HepG2 (cell line): ENCODE measurements around the gene METTL23. TPM values are rescaled to one million over a fixed set of nuclear protein-coding genes. Genes with fewer than 3 reads are reported as not detected.

ENCODE experiments used
- ATF2 ChIP-seq: sonication (generic); formaldehyde crosslinking; IDR thresholded peaks from 2 replicates; pipeline ENCODE4 v1.4.0; 2020; ENCODE audit warnings: missing genetic modification reagents
- CAMTA2 ChIP-seq: sonication (generic); formaldehyde crosslinking; IDR thresholded peaks from 2 replicates; pipeline ENCODE4 v1.4.0; 2020; ENCODE audit warnings: mild to moderate bottlenecking, missing genetic modification reagents, borderline replicate concordance
- CREB1 ChIP-seq, 2 experiments: fragments of 450-650 bp in 1 of 2; IDR thresholded peaks; 2 replicates each; pipeline ENCODE4 v1.6.1; 2016 to 2017; ENCODE audit warnings: control low read depth in 1 of 2, mild to moderate bottlenecking in 1 of 2, missing compliant biosample characterization in 1 of 2, missing genetic modification characterization in 1 of 2
- DMAP1 ChIP-seq: IDR thresholded peaks from 2 replicates; pipeline ENCODE4 v1.6.1; 2016
- GPN1 ChIP-seq: sonication (generic); formaldehyde crosslinking; IDR thresholded peaks from 2 replicates; pipeline ENCODE4 v1.5.1; 2020; ENCODE audit warnings: missing genetic modification reagents, borderline replicate concordance
- HMG20B ChIP-seq: conservative IDR thresholded peaks from 2 replicates; pipeline ENCODE4 v1.6.1; 2016; ENCODE audit warnings: missing genetic modification reagents, missing compliant biosample characterization
- HOXA5 ChIP-seq: sonication (generic); formaldehyde crosslinking; IDR thresholded peaks from 2 replicates; pipeline ENCODE4 v1.4.0; 2020; ENCODE audit warnings: missing genetic modification reagents
- IKZF1 ChIP-seq: fragments of 450-650 bp; IDR thresholded peaks from 2 replicates; pipeline ENCODE4 v1.7.1; 2016
- MEIS2 ChIP-seq: sonication (generic); formaldehyde crosslinking; IDR thresholded peaks from 2 replicates; pipeline ENCODE4 v1.9.0; 2021; ENCODE audit warnings: mild to moderate bottlenecking, missing genetic modification reagents
- WIZ ChIP-seq: sonication (generic); formaldehyde crosslinking; IDR thresholded peaks from 2 replicates; pipeline ENCODE4 v1.5.1; 2020; ENCODE audit warnings: mild to moderate bottlenecking, missing genetic modification reagents
- ZNF234 ChIP-seq: sonication (generic); formaldehyde crosslinking; conservative IDR thresholded peaks from 2 replicates; pipeline ENCODE4 v1.5.1; 2020; ENCODE audit warnings: mild to moderate bottlenecking, missing genetic modification reagents
- ZNF318 ChIP-seq: sonication (generic); formaldehyde crosslinking; IDR thresholded peaks from 2 replicates; pipeline ENCODE4 v1.4.0; 2020; ENCODE audit warnings: mild to moderate bottlenecking, missing genetic modification reagents
- ZNF460 ChIP-seq: sonication (generic); formaldehyde crosslinking; IDR thresholded peaks from 2 replicates; pipeline ENCODE4 v1.5.1; 2020; ENCODE audit warnings: missing genetic modification reagents, mild to moderate bottlenecking, borderline replicate concordance
- ZNF580 ChIP-seq: IDR thresholded peaks from 2 replicates; pipeline ENCODE4 v1.6.1; 2016; ENCODE audit warnings: low read depth, borderline replicate concordance
- ZNF776 ChIP-seq: sonication (generic); formaldehyde crosslinking; IDR thresholded peaks from 2 replicates; pipeline ENCODE4 v1.4.0; 2020; ENCODE audit warnings: mild to moderate bottlenecking, missing genetic modification reagents
- ZXDC ChIP-seq: sonication (generic); formaldehyde crosslinking; IDR thresholded peaks from 2 replicates; pipeline ENCODE4 v1.5.0; 2020; ENCODE audit warnings: mild to moderate bottlenecking, missing genetic modification reagents
- polyA plus RNA-seq, 8 experiments: library from polyadenylated mRNA; depleted of rRNA in 3 of 8; stranded (reverse) in 7 of 8; unstranded in 1 of 8; fragments of >200 nt; fragmentation: Illumina TruSeq in 4 of 8; extraction: Trizol in 4 of 8; gene quantifications; 2 replicates each; pipeline versions ENCODE4 v1.2.1 to v1.2.3, GENCODE V29; 2011 to 2016; ENCODE audit warnings: low read depth in 4 of 8, missing spikeins in 1 of 8, mixed read lengths in 1 of 8; ENCODE audit not compliant: insufficient read depth in 1 of 8
- total RNA-seq, 5 experiments: library from RNA; depleted of rRNA; stranded (reverse); fragments of >200 nt; fragmentation: Illumina TruSeq; extraction: Trizol; gene quantifications; 2 replicates each; pipeline ENCODE4 v1.2.3, GENCODE V29; 2016; ENCODE audit warnings: low read depth in 1 of 5

METTL23 gene
- total and polyA plus RNA-seq, 2 of the 13 experiments (the other 11 are each of a cell fraction or from before 2014, with no cell fraction given): 39.9 to 104 TPM

GRCh38 chr17:76726776-76727718, at the start of gene METTL23 (continued):
- TF ChIP-seq ZNF580 (CRISPR knock-in tag) (no peak), GPN1 (CRISPR knock-in tag) (peak; percentile 80; the same call in 1 of the 2 replicates), HOXA5 (CRISPR knock-in tag) (peak; percentile 67; the same call in 1 of the 2 replicates), MEIS2 (peak; percentile 29; the same call in 1 of the 2 replicates), ZNF234 (CRISPR knock-in tag) (no peak; the same call in 1 of the 2 replicates), ZXDC (peak; percentile 21; the same call in 1 of the 2 replicates), CREB1 (IDR thresholded peaks at IDR 0.05) (peak; percentile 36; the same call in 1 of the 2 replicates), CREB1 (CRISPR knock-in tag; IDR thresholded peaks at IDR 0.05) (no peak), IKZF1 (no peak), HMG20B (CRISPR knock-in tag) (no peak), WIZ (CRISPR knock-in tag) (peak; percentile 88; the same call in 1 of the 2 replicates), DMAP1 (CRISPR knock-in tag) (0 out of 2 replicates have a peak, but pooled peaks have one; percentile 76), ZNF460 (CRISPR knock-in tag) (no peak; the same call in 1 of the 2 replicates), ATF2 (CRISPR knock-in tag) (no peak), ZNF318 (CRISPR knock-in tag) (no peak), CAMTA2 (no peak), ZNF776 (CRISPR knock-in tag) (no peak; the same call in 1 of the 2 replicates)
